ENCODE measurements around the gene PSD2. TPM values are rescaled to one million over a fixed set of nuclear protein-coding genes. Genes with fewer than 3 reads are reported as not detected.
A peak's percentile ranks its signal among the peaks of the same experiment; 100 is the strongest.

The PSD2 gene
- total and polyA plus RNA-seq, 7 donors = under 0.01 to 0.28 (median 0.10) TPM; not detected in 4

DNA sequence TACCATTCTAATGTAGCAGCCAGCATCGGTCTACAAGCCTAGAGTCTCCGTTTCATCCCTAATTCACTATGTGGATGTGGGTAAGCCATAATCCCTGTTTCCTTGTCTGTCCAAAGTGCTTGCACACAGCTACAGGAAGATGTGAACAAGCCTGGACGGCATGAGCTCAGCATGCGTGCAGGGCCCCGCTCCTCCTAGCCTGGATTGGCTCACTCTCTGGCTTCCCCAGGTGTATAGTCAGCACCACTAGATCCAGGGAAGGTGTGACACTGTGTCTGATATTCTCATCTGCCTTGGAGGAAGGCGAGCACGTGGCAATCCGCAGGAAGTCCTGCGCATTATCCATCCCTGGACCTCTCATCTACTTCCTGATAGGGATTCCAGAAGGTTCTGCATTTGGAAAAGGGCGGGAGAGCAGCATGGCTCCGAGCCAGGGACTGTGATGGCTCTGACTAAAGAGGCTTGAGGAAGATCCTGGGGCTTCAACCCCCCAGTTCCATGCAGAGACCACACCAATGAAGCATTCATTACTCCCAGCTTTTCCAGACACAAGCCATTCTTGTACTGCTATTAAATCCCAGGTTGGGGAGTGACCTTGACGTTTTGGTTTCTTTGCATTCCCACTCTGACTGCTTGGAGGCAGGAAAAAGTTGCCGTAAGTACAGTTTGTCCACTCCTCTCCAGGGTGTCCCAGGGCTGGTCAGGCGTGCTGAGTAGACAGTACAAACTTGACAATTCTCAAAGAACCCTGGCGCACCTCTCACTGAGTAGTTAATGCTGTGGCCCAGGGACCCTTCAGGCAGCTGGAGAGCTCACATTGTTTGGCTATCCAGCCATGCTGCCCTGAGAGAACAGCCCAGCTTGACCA is 65.6 kb downstream of the PSD2 start:
- TF ChIP-seq EP300 (IDR thresholded peaks at IDR 0.05) (no peak), POLR2A (IDR thresholded peaks at IDR 0.05) (no peak), POLR2AphosphoS5 (IDR thresholded peaks at IDR 0.05) (no peak)
- TF ChIP-seq, protein P1, sequence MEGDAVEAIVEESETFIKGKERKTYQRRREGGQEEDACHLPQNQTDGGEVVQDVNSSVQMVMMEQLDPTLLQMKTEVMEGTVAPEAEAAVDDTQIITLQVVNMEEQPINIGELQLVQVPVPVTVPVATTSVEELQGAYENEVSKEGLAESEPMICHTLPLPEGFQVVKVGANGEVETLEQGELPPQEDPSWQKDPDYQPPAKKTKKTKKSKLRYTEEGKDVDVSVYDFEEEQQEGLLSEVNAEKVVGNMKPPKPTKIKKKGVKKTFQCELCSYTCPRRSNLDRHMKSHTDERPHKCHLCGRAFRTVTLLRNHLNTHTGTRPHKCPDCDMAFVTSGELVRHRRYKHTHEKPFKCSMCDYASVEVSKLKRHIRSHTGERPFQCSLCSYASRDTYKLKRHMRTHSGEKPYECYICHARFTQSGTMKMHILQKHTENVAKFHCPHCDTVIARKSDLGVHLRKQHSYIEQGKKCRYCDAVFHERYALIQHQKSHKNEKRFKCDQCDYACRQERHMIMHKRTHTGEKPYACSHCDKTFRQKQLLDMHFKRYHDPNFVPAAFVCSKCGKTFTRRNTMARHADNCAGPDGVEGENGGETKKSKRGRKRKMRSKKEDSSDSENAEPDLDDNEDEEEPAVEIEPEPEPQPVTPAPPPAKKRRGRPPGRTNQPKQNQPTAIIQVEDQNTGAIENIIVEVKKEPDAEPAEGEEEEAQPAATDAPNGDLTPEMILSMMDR (IDR thresholded peaks at IDR 0.05) = no peak
- Histone ChIP-seq H3K4me3 (no peak overlapping the region), H3K27me3 (no peaks in the 10 kb centered on the region), H3K27ac (no peak overlapping the region), H3K4me1 (peaks cover 0 to 17% (median 15%) of the 10 kb centered on the region in 4 donors), H3K36me3 (no peaks in the 10 kb centered on the region), H3K9me3 (no peaks in the 10 kb centered on the region)
- intact Hi-C loops (cut with DNase I) = loop anchor here (10.0 kb wide), 1 partner anchor 284 kb away; no protein-coding TSS in a partner anchor
- DNase-seq = no peak
- WGBS, 2 donors = 78 to 86% methylated on average over 15 of the region's 15 CpGs

DNA sequence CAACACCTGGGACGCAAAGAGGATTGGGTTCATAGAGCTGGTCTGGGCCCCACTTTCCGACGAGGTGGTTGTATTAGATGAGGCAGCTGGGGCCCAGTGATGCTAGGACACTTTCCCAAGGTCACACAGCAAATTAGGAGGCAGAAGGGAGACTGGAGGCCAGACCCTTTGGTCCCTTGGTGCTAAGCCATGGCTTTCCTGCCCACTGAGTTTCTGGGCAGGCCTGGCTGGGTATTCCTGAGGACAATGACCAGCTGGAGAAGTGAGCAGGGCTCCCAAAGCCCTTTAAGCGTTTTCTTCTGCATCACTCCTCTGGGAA is 66.2 kb downstream of the PSD2 start:
- intact Hi-C loops (cut with DNase I) = loop anchor here (10.0 kb wide), 1 partner anchor 283 kb away; no protein-coding TSS in a partner anchor

DNA sequence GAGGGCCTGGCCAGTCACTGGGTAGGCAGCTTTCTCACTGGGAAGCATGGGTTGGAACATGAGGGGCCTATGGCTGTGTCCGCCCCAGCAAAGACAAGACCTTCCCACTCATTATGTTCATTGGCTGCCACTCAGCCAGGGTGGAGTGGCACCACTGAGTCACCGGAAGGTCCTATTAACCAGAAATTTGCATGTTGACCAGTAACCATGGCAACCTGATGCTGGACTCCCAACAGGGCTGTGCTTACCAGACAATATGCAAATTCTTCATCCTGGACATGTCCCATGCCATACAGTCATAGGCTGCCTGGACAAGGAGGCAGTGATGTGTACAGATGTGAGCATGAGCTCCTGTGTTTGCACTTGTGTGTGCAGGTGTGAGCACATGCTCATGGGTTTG is 66.7 kb downstream of the PSD2 start:
- WGBS, 2 donors = 87 to 91% methylated on average over 2 of the region's 2 CpGs
- no peaks in the 10 kb centered on the region for H3K27me3 ChIP-seq
- no peak for DNase-seq
- H3K4me3 ChIP-seq = no peak overlapping the region
- no peaks in the 10 kb centered on the region for H3K36me3 ChIP-seq
- H3K27ac ChIP-seq = no peak overlapping the region
- no peaks in the 10 kb centered on the region for H3K9me3 ChIP-seq
- peaks cover 0 to 17% (median 15%) of the 10 kb centered on the region in 4 donors for H3K4me1 ChIP-seq
- intact Hi-C loops (cut with DNase I) = loop anchor here (10.0 kb wide), 1 partner anchor 282 kb away; no protein-coding TSS in a partner anchor
- TF ChIP-seq EP300 (IDR thresholded peaks at IDR 0.05) (no peak), POLR2AphosphoS5 (IDR thresholded peaks at IDR 0.05) (no peak), POLR2A (IDR thresholded peaks at IDR 0.05) (no peak)
- TF ChIP-seq, protein P1 (IDR thresholded peaks at IDR 0.05) = no peak

More for the DNA sequence above, 66.2 kb downstream of the PSD2 start:
- peaks cover 0 to 17% (median 15%) of the 10 kb centered on the region in 4 donors for H3K4me1 ChIP-seq
- WGBS, 2 donors = 85 to 90% methylated on average over 4 of the region's 4 CpGs
- no peaks in the 10 kb centered on the region for H3K27me3 ChIP-seq
- no peak for DNase-seq
- H3K27ac ChIP-seq = no peak overlapping the region
- H3K36me3 ChIP-seq = no peaks in the 10 kb centered on the region
- H3K4me3 ChIP-seq = no peak overlapping the region
- H3K9me3 ChIP-seq = no peaks in the 10 kb centered on the region
- TF ChIP-seq POLR2A (IDR thresholded peaks at IDR 0.05) (no peak), EP300 (IDR thresholded peaks at IDR 0.05) (no peak), POLR2AphosphoS5 (IDR thresholded peaks at IDR 0.05) (no peak)
- TF ChIP-seq, protein P1 (IDR thresholded peaks at IDR 0.05) = no peak

DNA sequence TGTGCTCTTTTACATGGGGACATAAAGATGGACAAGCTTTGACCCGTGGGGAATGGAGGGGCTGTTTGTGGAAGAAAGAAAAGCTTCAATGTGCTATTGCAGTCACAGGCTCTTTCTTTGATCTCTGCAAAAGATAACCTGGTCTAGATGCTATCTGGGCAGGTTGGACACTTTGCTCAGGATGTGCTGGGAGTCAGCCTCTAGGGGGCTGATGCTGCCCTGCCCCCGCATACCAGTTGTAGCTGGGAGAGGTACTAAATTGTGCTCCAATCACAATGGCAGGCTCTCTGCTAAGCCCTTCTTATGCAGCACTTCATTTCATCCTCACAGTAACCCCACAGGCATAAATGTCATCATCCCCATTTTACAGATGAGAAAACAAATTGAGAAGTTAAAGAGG is 67.2 kb downstream of the PSD2 start:
- Histone ChIP-seq H3K27ac (peak overlapping the region in 3 of 4 donors; percentile 5 to 54 (median 53)), H3K4me3 (no peak overlapping the region), H3K27me3 (no peaks in the 10 kb centered on the region), H3K4me1 (peaks cover 0 to 17% (median 15%) of the 10 kb centered on the region in 4 donors), H3K36me3 (no peaks in the 10 kb centered on the region), H3K9me3 (no peaks in the 10 kb centered on the region)
- intact Hi-C loops (cut with DNase I) = loop anchor here (1.0 to 10.0 kb wide), 2 partner anchors 76 to 282 kb away; no protein-coding TSS in a partner anchor
- no peak for DNase-seq
- WGBS, 2 donors = 55 to 71% methylated on average over 2 of the region's 2 CpGs
- TF ChIP-seq, protein P1 (IDR thresholded peaks at IDR 0.05) = no peak
- no peak for TF ChIP-seq POLR2AphosphoS5 (IDR thresholded peaks at IDR 0.05)
- TF ChIP-seq EP300 (IDR thresholded peaks at IDR 0.05) = no peak
- no peak for TF ChIP-seq POLR2A (IDR thresholded peaks at IDR 0.05)

Measured in sigmoid colon (tissue), 7 donors.